ENCODE results near the gene MAX. TPM values are rescaled to one million over a fixed set of nuclear protein-coding genes. Genes with fewer than 3 reads are reported as not detected.
"Not testable (repeated sequence)": the region's sequence is repeated elsewhere in the genome, so short reads cannot be mapped to it uniquely, and the experiment has no call there.

Gene MAX
- polyA plus RNA-seq, 4 donors, result 42.9 to 127 (median 71.0) TPM

DNA sequence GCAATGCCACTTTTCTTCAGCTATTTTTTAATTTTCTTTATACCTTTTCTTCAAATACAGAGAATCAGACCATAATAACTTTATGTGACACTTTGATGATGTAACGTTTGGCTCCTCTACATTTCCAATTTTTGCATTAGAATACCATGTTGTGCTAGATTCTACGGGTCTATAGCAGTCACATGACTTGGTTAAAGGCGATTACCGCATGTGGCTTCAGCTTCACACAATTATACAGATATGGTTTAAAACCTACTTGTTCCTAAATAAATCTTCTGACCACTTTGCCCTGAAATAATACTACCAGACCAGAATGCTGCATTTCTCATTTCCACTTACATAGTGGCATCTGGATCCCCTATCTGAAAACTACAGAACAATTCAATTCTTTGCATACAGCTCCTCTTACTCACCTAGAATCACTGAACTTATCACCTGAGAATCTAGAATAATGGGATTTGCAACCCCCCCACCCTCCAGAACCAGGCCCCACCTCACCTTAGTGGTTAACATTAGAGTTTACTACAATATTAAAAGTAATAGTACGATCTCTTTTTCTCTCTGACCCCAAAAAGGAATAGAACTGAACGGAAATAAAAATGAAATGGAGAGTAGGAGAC is 1.3 kb downstream of the MAX start:
- FAIRE-seq (no peak), DNase-seq (peak in 1 of 2 donors; percentile 44)
- Histone ChIP-seq H3K4me1 (ENCODE audit: control insufficient read depth in 3 of 3, insufficient read depth in 2 of 3, low read depth in 1 of 3, low read length in 2 of 3) (peaks cover 9 to 18% (median 15%) of the 10 kb centered on the region in 3 donors), H3K27ac (ENCODE audit: low read depth in 1 of 3, low read length in 2 of 3) (peak overlapping the region; percentile 14 to 97 (median 43)), H3K27me3 (ENCODE audit: control insufficient read depth in 3 of 3, insufficient read depth in 3 of 3, low read length in 3 of 3) (no peaks in the 10 kb centered on the region), H3K36me3 (ENCODE audit: control insufficient read depth in 3 of 3, insufficient read depth in 2 of 3, low read depth in 1 of 3, low read length in 3 of 3) (peaks cover 0 to 5% (median 2%) of the 10 kb centered on the region in 3 donors), H3K9me3 (ENCODE audit: control insufficient read depth in 2 of 2, insufficient read depth in 1 of 2, low read depth in 1 of 2, low read length in 1 of 2) (no peaks in the 10 kb centered on the region), H3K4me3 (ENCODE audit: low read depth in 1 of 3, low read length in 3 of 3) (peak overlapping the region; percentile 92 to 99 (median 94))
- 11 to 13% (median 12%) methylated on average over 6 of the region's 6 CpGs for WGBS, 3 donors

- peaks cover 7 to 28% (median 22%) of the 10 kb centered on the region in 3 donors for H3K4me1 ChIP-seq (ENCODE audit: control insufficient read depth in 3 of 3, insufficient read depth in 2 of 3, low read depth in 1 of 3, low read length in 2 of 3)
- H3K36me3 ChIP-seq (ENCODE audit: control insufficient read depth in 3 of 3, insufficient read depth in 2 of 3, low read depth in 1 of 3, low read length in 3 of 3), result peaks cover 0 to 17% (median 7%) of the 10 kb centered on the region in 3 donors
- H3K4me3 ChIP-seq (ENCODE audit: low read depth in 1 of 3, low read length in 3 of 3), result peak overlapping the region in 1 of 3 donors; percentile 4
- FAIRE-seq (peak; percentile 81), DNase-seq (peak; percentile 50 to 74)
- no peaks in the 10 kb centered on the region for H3K27me3 ChIP-seq (ENCODE audit: control insufficient read depth in 3 of 3, insufficient read depth in 3 of 3, low read length in 3 of 3)
- H3K27ac ChIP-seq (ENCODE audit: low read depth in 1 of 3, low read length in 2 of 3), result peak overlapping the region in 1 of 3 donors; percentile 52
- no peaks in the 10 kb centered on the region for H3K9me3 ChIP-seq (ENCODE audit: control insufficient read depth in 2 of 2, insufficient read depth in 1 of 2, low read depth in 1 of 2, low read length in 1 of 2)
- WGBS, 3 donors, result 0 to 5% (median 4%) methylated on average over 2 of the region's 2 CpGs
These were observed 3.7 kb downstream of the MAX start for GRCh38 chr14:65098586-65098985.

DNA sequence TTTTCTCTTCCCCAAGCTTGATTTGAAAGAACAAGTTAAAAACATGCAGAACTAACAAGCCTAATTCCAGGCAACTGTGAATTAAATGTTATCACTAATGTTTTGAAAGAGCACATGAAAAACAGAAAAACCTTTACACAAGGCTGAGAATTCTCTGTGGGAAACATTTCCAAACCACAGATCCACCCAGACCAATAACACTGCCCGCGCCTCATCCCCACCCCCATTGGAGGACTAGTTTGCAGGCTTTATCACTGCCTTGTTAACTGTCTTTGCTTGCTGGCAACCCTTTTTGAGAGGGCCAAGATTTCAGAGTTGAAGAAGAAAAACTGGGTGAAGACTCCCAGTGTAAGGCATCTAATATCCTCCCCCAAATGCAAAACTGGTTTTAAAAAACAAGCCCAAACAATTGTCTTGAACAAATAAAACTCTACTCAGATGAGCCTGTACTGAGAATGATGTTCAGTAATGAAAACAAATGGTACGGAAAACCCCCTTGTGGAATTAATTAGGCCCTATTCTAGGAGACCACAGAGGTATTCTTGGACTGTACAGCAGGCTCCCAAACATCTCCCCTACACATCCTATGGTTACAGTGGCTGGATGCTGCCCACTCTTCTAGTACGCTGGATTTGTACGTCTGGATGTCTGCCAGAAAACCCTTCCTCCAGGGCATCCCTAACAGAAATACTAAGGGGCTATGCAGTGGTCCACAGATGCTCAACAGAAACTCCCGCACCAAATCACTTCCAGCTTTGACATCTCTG is 5.8 kb downstream of the MAX start:
- Histone ChIP-seq H3K9me3 (ENCODE audit: control insufficient read depth in 2 of 2, insufficient read depth in 1 of 2, low read depth in 1 of 2, low read length in 1 of 2) (no peaks in the 10 kb centered on the region), H3K27ac (ENCODE audit: low read depth in 1 of 3, low read length in 2 of 3) (peak overlapping the region; percentile 32 to 66 (median 42)), H3K4me1 (ENCODE audit: control insufficient read depth in 3 of 3, insufficient read depth in 2 of 3, low read depth in 1 of 3, low read length in 2 of 3) (peaks cover 9 to 34% (median 28%) of the 10 kb centered on the region in 3 donors), H3K4me3 (ENCODE audit: low read depth in 1 of 3, low read length in 3 of 3) (no peak overlapping the region), H3K36me3 (ENCODE audit: control insufficient read depth in 3 of 3, insufficient read depth in 2 of 3, low read depth in 1 of 3, low read length in 3 of 3) (peaks cover 8 to 22% (median 16%) of the 10 kb centered on the region in 3 donors), H3K27me3 (ENCODE audit: control insufficient read depth in 3 of 3, insufficient read depth in 3 of 3, low read length in 3 of 3) (no peaks in the 10 kb centered on the region)
- DNase-seq (no peak), FAIRE-seq (no peak)
- 66 to 85% (median 84%) methylated on average over 6 of the region's 6 CpGs for WGBS, 3 donors

DNA sequence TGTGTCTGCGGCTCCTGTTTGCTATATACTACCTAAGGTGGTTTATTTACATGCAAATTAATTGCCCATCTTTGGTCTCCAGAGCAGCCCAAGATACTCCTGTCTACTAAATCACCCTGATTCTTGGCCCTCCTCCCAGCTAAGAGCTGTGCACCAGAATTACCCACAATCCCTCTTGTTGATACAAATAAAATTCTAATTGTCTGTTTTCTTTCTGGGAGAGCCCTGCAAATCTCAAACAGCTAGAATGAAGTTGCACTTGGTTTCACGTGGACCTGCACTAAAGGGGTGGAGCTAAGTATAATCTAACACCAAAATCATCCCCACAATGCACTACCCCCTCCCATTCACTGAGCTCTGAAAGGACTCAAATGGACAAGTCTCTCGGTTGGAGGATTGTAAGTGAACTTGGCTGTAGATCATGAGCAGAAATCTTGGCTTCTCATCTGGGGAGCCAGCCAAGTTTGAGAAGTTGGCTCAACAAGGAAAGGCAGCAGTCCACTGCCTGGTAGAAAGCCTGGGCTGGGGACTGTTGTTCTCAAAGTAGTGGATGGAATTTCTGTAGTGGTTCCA is 6.6 kb downstream of the MAX start:
- H3K4me1 ChIP-seq (ENCODE audit: control insufficient read depth in 3 of 3, insufficient read depth in 2 of 3, low read depth in 1 of 3, low read length in 2 of 3), result peaks cover 9 to 35% (median 28%) of the 10 kb centered on the region in 3 donors
- DNase-seq, result peak in 1 of 2 donors; percentile 39

DNA sequence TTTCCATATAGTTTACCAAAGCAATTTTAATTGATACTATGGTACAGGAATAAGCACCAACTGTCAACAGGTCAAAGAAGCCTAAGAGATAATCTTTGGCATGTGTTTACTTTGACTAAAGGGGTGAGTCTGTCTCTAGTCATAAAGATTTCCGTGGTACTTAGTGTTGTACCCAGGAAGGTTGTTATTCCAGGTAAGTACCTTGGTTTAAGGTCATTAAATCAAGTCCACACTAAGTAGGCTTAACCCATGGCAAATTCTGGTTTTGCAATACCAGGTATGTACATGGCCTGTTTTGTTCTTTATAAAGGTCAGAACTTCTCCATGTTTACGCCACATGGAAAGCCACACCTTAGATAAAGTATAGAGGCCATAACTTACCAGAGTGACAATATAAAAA is 10.0 kb downstream of the MAX start:
- Histone ChIP-seq H3K4me1 (ENCODE audit: control insufficient read depth in 3 of 3, insufficient read depth in 2 of 3, low read depth in 1 of 3, low read length in 2 of 3) (peaks cover 6 to 29% (median 22%) of the 10 kb centered on the region in 3 donors), H3K36me3 (ENCODE audit: control insufficient read depth in 3 of 3, insufficient read depth in 2 of 3, low read depth in 1 of 3, low read length in 3 of 3) (peaks cover 12 to 39% (median 38%) of the 10 kb centered on the region in 3 donors), H3K27ac (ENCODE audit: low read depth in 1 of 3, low read length in 2 of 3) (peak overlapping the region in 2 of 3 donors; percentile 57 to 80), H3K9me3 (ENCODE audit: control insufficient read depth in 2 of 2, insufficient read depth in 1 of 2, low read depth in 1 of 2, low read length in 1 of 2) (peaks cover 0 to 12% of the 10 kb centered on the region in 2 donors), H3K27me3 (ENCODE audit: control insufficient read depth in 3 of 3, insufficient read depth in 3 of 3, low read length in 3 of 3) (no peaks in the 10 kb centered on the region), H3K4me3 (ENCODE audit: low read depth in 1 of 3, low read length in 3 of 3) (no peak overlapping the region)
- FAIRE-seq (no peak), DNase-seq (peak; percentile 55 to 79)
- WGBS, 3 donors, result 23 to 68% (median 45%) methylated on average over 2 of the region's 2 CpGs

More for the DNA sequence above, 6.6 kb downstream of the MAX start:
- Histone ChIP-seq H3K36me3 (ENCODE audit: control insufficient read depth in 3 of 3, insufficient read depth in 2 of 3, low read depth in 1 of 3, low read length in 3 of 3) (peaks cover 12 to 27% (median 21%) of the 10 kb centered on the region in 3 donors), H3K27ac (ENCODE audit: low read depth in 1 of 3, low read length in 2 of 3) (peak overlapping the region in 2 of 3 donors; percentile 26 to 42), H3K4me3 (ENCODE audit: low read depth in 1 of 3, low read length in 3 of 3) (no peak overlapping the region), H3K27me3 (ENCODE audit: control insufficient read depth in 3 of 3, insufficient read depth in 3 of 3, low read length in 3 of 3) (no peaks in the 10 kb centered on the region), H3K9me3 (ENCODE audit: control insufficient read depth in 2 of 2, insufficient read depth in 1 of 2, low read depth in 1 of 2, low read length in 1 of 2) (no peaks in the 10 kb centered on the region)
- WGBS, 3 donors, result 39 to 54% (median 50%) methylated on average over 3 of the region's 3 CpGs
- no peak for FAIRE-seq

GRCh38 chr14:65087835-65088234 is 14.5 kb downstream of the MAX start:
- H3K4me3 ChIP-seq (ENCODE audit: low read depth in 1 of 3, low read length in 3 of 3); H3K27ac ChIP-seq (ENCODE audit: low read depth in 1 of 3, low read length in 2 of 3); DNase-seq; FAIRE-seq; H3K27me3 ChIP-seq (ENCODE audit: control insufficient read depth in 3 of 3, insufficient read depth in 3 of 3, low read length in 3 of 3): not testable (repeated sequence)
- Histone ChIP-seq H3K36me3 (ENCODE audit: control insufficient read depth in 3 of 3, insufficient read depth in 2 of 3, low read depth in 1 of 3, low read length in 3 of 3) (peaks cover 20 to 40% (median 26%) of the 10 kb centered on the region in 3 donors), H3K4me1 (ENCODE audit: control insufficient read depth in 3 of 3, insufficient read depth in 2 of 3, low read depth in 1 of 3, low read length in 2 of 3) (peaks cover 0 to 14% (median 0%) of the 10 kb centered on the region in 3 donors), H3K9me3 (ENCODE audit: control insufficient read depth in 2 of 2, insufficient read depth in 1 of 2, low read depth in 1 of 2, low read length in 1 of 2) (peaks cover 0 to 30% of the 10 kb centered on the region in 2 donors)
- 92 to 97% (median 96%) methylated on average over 8 of the region's 8 CpGs for WGBS, 3 donors

DNA sequence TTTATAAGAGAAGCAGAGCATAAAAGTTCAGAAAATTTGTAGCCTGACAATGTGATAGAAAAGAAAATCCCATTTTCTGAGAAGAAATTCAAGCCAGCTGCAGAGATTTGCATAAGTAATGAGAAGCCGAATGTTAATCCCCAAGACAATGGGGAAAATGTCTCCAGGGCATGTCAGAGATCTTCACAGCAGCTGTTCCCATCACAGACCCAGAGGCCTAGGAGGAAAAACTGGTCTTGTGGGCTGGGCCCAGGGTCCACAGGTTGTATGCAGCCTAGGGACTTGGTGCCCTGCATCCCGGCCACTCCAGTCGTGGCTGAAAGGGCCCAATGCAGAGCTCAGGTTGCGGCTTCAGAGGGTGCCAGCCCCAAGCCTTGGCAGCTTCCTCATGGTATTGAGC is 15.6 kb downstream of the MAX start:
- DNase-seq; H3K27ac ChIP-seq (ENCODE audit: low read depth in 1 of 3, low read length in 2 of 3); FAIRE-seq; H3K27me3 ChIP-seq (ENCODE audit: control insufficient read depth in 3 of 3, insufficient read depth in 3 of 3, low read length in 3 of 3); H3K4me3 ChIP-seq (ENCODE audit: low read depth in 1 of 3, low read length in 3 of 3): not testable (repeated sequence)
- peaks cover 5 to 16% (median 5%) of the 10 kb centered on the region in 3 donors for H3K4me1 ChIP-seq (ENCODE audit: control insufficient read depth in 3 of 3, insufficient read depth in 2 of 3, low read depth in 1 of 3, low read length in 2 of 3)
- H3K36me3 ChIP-seq (ENCODE audit: control insufficient read depth in 3 of 3, insufficient read depth in 2 of 3, low read depth in 1 of 3, low read length in 3 of 3), result peaks cover 13 to 47% (median 28%) of the 10 kb centered on the region in 3 donors
- 95 to 96% (median 95%) methylated on average over 4 of the region's 4 CpGs for WGBS, 3 donors
- H3K9me3 ChIP-seq (ENCODE audit: control insufficient read depth in 2 of 2, insufficient read depth in 1 of 2, low read depth in 1 of 2, low read length in 1 of 2), result peaks cover 0 to 30% of the 10 kb centered on the region in 2 donors
